GM21825 (cell line): Measurements from ENCODE around the gene KLF11.
A peak's percentile ranks its signal among the peaks of the same experiment; 100 is the strongest.
"Not testable (repeated sequence)": the region's sequence is repeated elsewhere in the genome, so short reads cannot be mapped to it uniquely, and the experiment has no call there.

Source experiments
- ATAC-seq: cut with Tn5 transposase; IDR thresholded peaks from one replicate; pipeline ENCODE4 v1.9.1; 2021; ENCODE audit warnings: mild to moderate bottlenecking, moderate library complexity; ENCODE audit not compliant: unreplicated experiment

Gene KLF11

GRCh38 chr2:10080536-10081304, 37.4 kb downstream of the KLF11 start:
- peak; percentile 9 for ATAC-seq

- no peak for ATAC-seq
These were observed 39.7 kb downstream of the KLF11 start for GRCh38 chr2:10083046-10083445.

GRCh38 chr2:10083692-10084211, 40.4 kb downstream of the KLF11 start:
- peak; percentile 31 for ATAC-seq

GRCh38 chr2:10084223-10084865, 41.0 kb downstream of the KLF11 start:
- ATAC-seq: no peak

GRCh38 chr2:10085043-10085667, 41.8 kb downstream of the KLF11 start:
- ATAC-seq: no peak

- ATAC-seq: no peak
These were observed 42.3 kb downstream of the KLF11 start for GRCh38 chr2:10085668-10086059.

GRCh38 chr2:10086950-10087349, 43.6 kb downstream of the KLF11 start:
- no peak for ATAC-seq

- no peak for ATAC-seq
These were observed 44.0 kb downstream of the KLF11 start for GRCh38 chr2:10087360-10087759.

GRCh38 chr2:10089565-10090190, 46.3 kb downstream of the KLF11 start:
- ATAC-seq: peak; percentile 52

- no peak for ATAC-seq
These were observed 48.0 kb downstream of the KLF11 start for GRCh38 chr2:10091182-10091888.

- not testable (repeated sequence) for ATAC-seq
These were observed 48.5 kb downstream of the KLF11 start for GRCh38 chr2:10091889-10092244.

GRCh38 chr2:10094271-10094814, 51.0 kb downstream of the KLF11 start:
- no peak for ATAC-seq

- ATAC-seq: no peak
These were observed 51.8 kb downstream of the KLF11 start for GRCh38 chr2:10095175-10095574.

- ATAC-seq: no peak
These were observed 53.3 kb downstream of the KLF11 start for GRCh38 chr2:10096641-10097040.

GRCh38 chr2:10097352-10098148, 54.2 kb downstream of the KLF11 start:
- peak; percentile 74 for ATAC-seq

- no peak for ATAC-seq
These were observed 58.1 kb downstream of the KLF11 start for GRCh38 chr2:10101491-10101890.

GRCh38 chr2:10103179-10103578, 59.8 kb downstream of the KLF11 start:
- ATAC-seq: no peak
